H1 (cell line): ENCODE data around the gene MGARP. TPM values are rescaled to one million over a fixed set of nuclear protein-coding genes. Genes with fewer than 3 reads are reported as not detected.

Source experiments
- CTCF ChIA-PET: fragments of 300-600 bp; sonication (Branson Sonifier 250); formaldehyde crosslinking; loops from one replicate; lab custom pipeline; 2021; ENCODE audit not compliant: partially characterized antibody; lab: Charles Lee
- POLR2A ChIA-PET: fragments of 300-600 bp; sonication (Branson Sonifier 250); formaldehyde crosslinking; loops from one replicate; lab custom pipeline; 2021; ENCODE audit warnings: inconsistent platforms; ENCODE audit not compliant: partially characterized antibody; lab: Charles Lee
- DNase-seq, 2 experiments: peaks; one replicate each; pipeline versions ENCODE4 v3.0.0 to v3.0.0-alpha.2; 2010 to 2022; ENCODE audit warnings: low spot score in 2 of 2, low read depth in 1 of 2, mixed read lengths in 1 of 2
- FAIRE-seq: peaks from 2 replicates; lab custom pipeline; 2011; peaks lifted over from hg19 to GRCh38; lab: Jason Lieb, UNC
- H2AFZ ChIP-seq: 2 replicates; pipeline ENCODE4 v1.8.1; 2012; ENCODE audit warnings: low read length, inconsistent platforms
- H2AK5ac ChIP-seq: 2 replicates; pipeline ENCODE4 v1.6.1; 2013; ENCODE audit warnings: low read depth, low read length
- H2BK120ac ChIP-seq: replicated peaks from 2 replicates; pipeline ENCODE3; 2013; ENCODE audit warnings: low read depth, low read length, inconsistent platforms
- H2BK12ac ChIP-seq: 2 replicates; pipeline ENCODE4 v1.6.1; 2013; ENCODE audit warnings: low read depth, low read length
- H2BK15ac ChIP-seq: 2 replicates; pipeline ENCODE4 v1.6.1; 2013; ENCODE audit warnings: low read length
- H2BK20ac ChIP-seq: 2 replicates; pipeline ENCODE4 v1.6.1; 2013; ENCODE audit warnings: low read length
- H2BK5ac ChIP-seq: 2 replicates; pipeline ENCODE4 v1.6.1; 2013; ENCODE audit warnings: low read depth, low read length
- H3K14ac ChIP-seq: 2 replicates; pipeline ENCODE4 v1.6.1; 2013; ENCODE audit warnings: inconsistent platforms; ENCODE audit not compliant: insufficient read length
- H3K18ac ChIP-seq: 2 replicates; pipeline ENCODE4 v1.6.1; 2013; ENCODE audit warnings: low read length; ENCODE audit errors: extremely low read depth
- H3K23ac ChIP-seq: 2 replicates; pipeline ENCODE4 v1.6.1; 2013; ENCODE audit warnings: inconsistent platforms; ENCODE audit not compliant: insufficient read length
- H3K23me2 ChIP-seq: 2 replicates; pipeline ENCODE4 v1.6.1; 2013; ENCODE audit warnings: low read depth, low read length
- H3K27ac ChIP-seq: 2 replicates; pipeline ENCODE4 v1.6.1; 2011; ENCODE audit warnings: low read depth, low read length, inconsistent platforms
- H3K27me3 ChIP-seq, 4 experiments: replicated peaks in 1 of 4; 1 replicate in 1 of 4; 2 replicates in 3 of 4; pipeline versions ENCODE4 v1.6.1 to v1.8.1; 2011 to 2013; ENCODE audit warnings: low read length in 3 of 4, mild to moderate bottlenecking in 3 of 4, inconsistent platforms in 2 of 4, mixed read lengths in 2 of 4, moderate library complexity in 1 of 4; ENCODE audit not compliant: control insufficient read depth in 3 of 4, insufficient read depth in 3 of 4; ENCODE audit errors: extremely low read depth in 1 of 4
- H3K36me3 ChIP-seq, 4 experiments: 2 replicates each; pipeline versions ENCODE4 v1.6.1 to v1.8.1; 2011 to 2013; ENCODE audit warnings: mild to moderate bottlenecking in 4 of 4, low read length in 3 of 4, moderate library complexity in 2 of 4, control low read depth in 1 of 4, inconsistent platforms in 1 of 4; ENCODE audit not compliant: insufficient read depth in 4 of 4, control insufficient read depth in 2 of 4
- H3K4ac ChIP-seq: replicated peaks from 2 replicates; pipeline ENCODE3; 2013; ENCODE audit warnings: low read length, low read depth, mixed read lengths, inconsistent platforms; ENCODE audit not compliant: insufficient read length
- H3K4me1 ChIP-seq, 4 experiments: replicated peaks in 1 of 4; 1 replicate in 1 of 4; 2 replicates in 3 of 4; pipeline versions ENCODE4 v1.6.1 to v1.8.1; 2011 to 2013; ENCODE audit warnings: low read length in 3 of 4, inconsistent platforms in 2 of 4, mixed read lengths in 1 of 4; ENCODE audit not compliant: insufficient read depth in 4 of 4, control insufficient read depth in 3 of 4
- H3K4me2 ChIP-seq, 2 experiments: 2 replicates each; pipeline versions ENCODE4 v1.6.1 to v1.8.1; 2011 to 2013; ENCODE audit warnings: low read depth in 2 of 2, low read length in 2 of 2, control low read depth in 1 of 2, inconsistent platforms in 1 of 2, mild to moderate bottlenecking in 1 of 2; ENCODE audit not compliant: insufficient read depth in 1 of 2
- H3K4me3 ChIP-seq, 4 experiments: fragments of 200-600, 300-600 bp in 1 of 4; sonication (generic), shearing (Covaris generic), sonication (Bioruptor Twin) in 1 of 4; 2 replicates each; pipeline versions ENCODE4 v1.5.1 to v1.8.1; 2011 to 2016; ENCODE audit warnings: low read length in 4 of 4, low read depth in 3 of 4, control low read depth in 2 of 4, inconsistent platforms in 2 of 4, mild to moderate bottlenecking in 2 of 4, mixed read lengths in 1 of 4, moderate library complexity in 1 of 4; ENCODE audit not compliant: insufficient read depth in 2 of 4; ENCODE audit errors: extremely low read depth in 1 of 4
- H3K56ac ChIP-seq: replicated peaks from 2 replicates; pipeline ENCODE3; 2013; ENCODE audit warnings: low read depth, mild to moderate bottlenecking, mixed read lengths, low read length, inconsistent platforms; ENCODE audit not compliant: insufficient read length
- H3K79me1 ChIP-seq: 2 replicates; pipeline ENCODE4 v1.6.1; 2013; ENCODE audit warnings: low read depth, low read length, control low read depth
- H3K79me2 ChIP-seq, 2 experiments: 2 replicates each; pipeline versions ENCODE4 v1.6.1 to v1.8.1; 2012 to 2013; ENCODE audit warnings: low read length in 2 of 2, mild to moderate bottlenecking in 2 of 2, inconsistent platforms in 1 of 2; ENCODE audit not compliant: insufficient read depth in 2 of 2, control insufficient read depth in 1 of 2
- H3K9ac ChIP-seq, 4 experiments: replicated peaks in 1 of 4; 1 replicate in 1 of 4; 2 replicates in 3 of 4; pipeline versions ENCODE4 v1.6.1 to v1.8.1; 2011 to 2013; ENCODE audit warnings: low read depth in 3 of 4, low read length in 3 of 4, control low read depth in 2 of 4, mild to moderate bottlenecking in 2 of 4, moderate library complexity in 2 of 4, inconsistent platforms in 1 of 4; ENCODE audit errors: extremely low read depth in 1 of 4
- H3K9me3 ChIP-seq, 2 experiments: 2 replicates each; pipeline versions ENCODE4 v1.6.1 to v1.8.1; 2012 to 2013; ENCODE audit warnings: mild to moderate bottlenecking in 2 of 2, moderate library complexity in 2 of 2, control low read depth in 1 of 2, inconsistent platforms in 1 of 2, low read depth in 1 of 2, low read length in 1 of 2, mixed read lengths in 1 of 2; ENCODE audit not compliant: insufficient read depth in 2 of 2
- H4K20me1 ChIP-seq, 2 experiments: replicated peaks in 1 of 2; 2 replicates each; pipeline versions ENCODE3 to v1.8.1; 2011 to 2013; ENCODE audit warnings: inconsistent platforms in 2 of 2, low read length in 2 of 2, mild to moderate bottlenecking in 1 of 2; ENCODE audit not compliant: insufficient read depth in 2 of 2, control insufficient read depth in 1 of 2
- H4K5ac ChIP-seq: 2 replicates; pipeline ENCODE4 v1.6.1; 2013; ENCODE audit warnings: low read length, low read depth, mixed read lengths, inconsistent platforms; ENCODE audit not compliant: insufficient read length
- H4K8ac ChIP-seq: 2 replicates; pipeline ENCODE4 v1.8.0; 2013; ENCODE audit warnings: mild to moderate bottlenecking, moderate library complexity, low read length, inconsistent platforms; ENCODE audit not compliant: insufficient read depth; ENCODE audit errors: extremely low read depth
- H4K91ac ChIP-seq: replicated peaks from 2 replicates; pipeline ENCODE3; 2013; ENCODE audit warnings: low read length, mixed read lengths, inconsistent platforms; ENCODE audit not compliant: insufficient read length
- CBX5 ChIP-seq: fragments of 300-800, 300-1000 bp; sonication (generic); IDR thresholded peaks from 2 replicates; pipeline ENCODE4 v1.7.1; 2016; ENCODE audit warnings: antibody characterized with exemption, low read length, low read depth
- TAF7 ChIP-seq: optimal IDR thresholded peaks from 2 replicates; pipeline ENCODE3; 2011; ENCODE audit warnings: low read depth, mild to moderate bottlenecking, inconsistent platforms, low read length, moderate library complexity, borderline replicate concordance
- WGBS, 2 experiments: shearing (Covaris generic) in 1 of 2; methylation state at CpG; one replicate each; pipeline versions ENCODE4 v1.1.6 to v1.1.7; 2013 to 2015; ENCODE audit warnings: low lambda C conversion rate in 2 of 2, mixed read lengths in 2 of 2, inconsistent platforms in 1 of 2, low coverage in 1 of 2, missing lambda C conversion rate in 1 of 2; ENCODE audit not compliant: insufficient replicate concordance in 2 of 2, insufficient coverage in 1 of 2, insufficient read length in 1 of 2; ENCODE audit errors: extremely low coverage in 1 of 2, missing lambda C conversion rate in 1 of 2; 5-methylcytosine and 5-hydroxymethylcytosine counted together
- polyA plus RNA-seq, 7 experiments: library from polyadenylated mRNA; depleted of rRNA in 3 of 7; stranded (reverse) in 5 of 7; unstranded in 2 of 7; fragments of >200 nt in 5 of 7; fragments of 200-250 nt in 2 of 7; gene quantifications; 1 replicate in 5 of 7; 2 replicates in 1 of 7; 4 replicates in 1 of 7; pipeline versions ENCODE4 v1.2.1 to v1.2.3, GENCODE V29; 2011 to 2013; ENCODE audit warnings: missing spikeins in 2 of 7, mixed read lengths in 2 of 7
- total RNA-seq: library from RNA; stranded (reverse); fragmentation: NEBNext Ultra II Directional; extraction: Animal tissue kit (Norgen Biotek cat#: 25700); gene quantifications from 2 replicates; pipeline ENCODE4 v1.2.1, GENCODE V29; 2021

MGARP gene
- total and polyA plus RNA-seq, 2 of the 8 experiments (the other 6 are each of a cell fraction or from before 2014, with no cell fraction given) = 2.8 to 4.5 TPM

DNA sequence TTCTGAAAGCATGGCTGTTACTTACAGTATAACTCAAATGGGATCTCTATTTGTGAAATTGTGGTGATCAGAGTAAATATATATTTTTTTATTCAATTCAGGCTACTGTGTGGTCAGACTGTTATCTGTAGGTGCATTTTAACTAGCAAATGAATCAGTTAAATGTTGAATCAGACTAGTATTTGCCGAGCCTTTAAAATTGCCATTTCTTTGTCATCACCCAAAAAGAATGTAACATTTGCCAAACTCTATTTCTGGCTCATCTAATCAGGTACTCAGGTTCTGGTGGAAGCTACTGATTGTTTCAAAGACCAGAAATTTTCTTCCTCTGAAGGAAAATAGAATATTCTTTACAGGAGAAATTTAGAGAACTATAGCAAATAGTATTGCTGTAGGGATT lies 19.5 kb upstream of the MGARP start:
- H2BK12ac ChIP-seq = no peak overlapping the region
- H3K23me2 ChIP-seq = peaks cover 11% of the 10 kb centered on the region
- H2AFZ ChIP-seq = no peak overlapping the region
- H2BK15ac ChIP-seq = no peak overlapping the region
- no peak for DNase-seq
- peak overlapping the region in 1 of 4 experiments; percentile 94; a peak in 2 of 8 replicates for H3K4me3 ChIP-seq
- no peak overlapping the region for H2AK5ac ChIP-seq
- H3K4me2 ChIP-seq = peak overlapping the region; percentile 77 to 99; a peak in 3 of 4 replicates
- no peaks in the 10 kb centered on the region for H3K79me1 ChIP-seq
- H2BK120ac ChIP-seq = no peak overlapping the region
- H3K9me3 ChIP-seq = peaks cover 0 to under 1% of the 10 kb centered on the region in 2 experiments; a peak in 3 of 4 replicates
- H3K27me3 ChIP-seq = no peaks in the 10 kb centered on the region
- no peak overlapping the region for H3K23ac ChIP-seq
- POLR2A ChIA-PET = interaction anchor here (0.9 to 3.5 kb wide), 6 partner anchors 14 to 250 kb away, joined by 3 to 31 read pairs (median 8); partner anchors contain the start of gene ELF2
- WGBS, 2 experiments = 92% methylated on average over 1 of the region's 1 CpG; no CpG with 5 or more reads in 1 of the 2 experiments
- peaks cover 22 to 50% of the 10 kb centered on the region in 2 experiments for H3K79me2 ChIP-seq
- H2BK20ac ChIP-seq = no peak overlapping the region
- no peak overlapping the region for H3K18ac ChIP-seq
- no peak overlapping the region for H3K9ac ChIP-seq
- no peak overlapping the region for H4K91ac ChIP-seq
- H2BK5ac ChIP-seq = no peak overlapping the region
- no peak overlapping the region for H3K27ac ChIP-seq
- CTCF ChIA-PET = interaction anchor here (1.0 to 3.5 kb wide), 7 partner anchors 10 to 269 kb away, joined by 3 to 19 read pairs (median 4); no protein-coding TSS in a partner anchor
- H3K14ac ChIP-seq = no peak overlapping the region
- H4K8ac ChIP-seq = no peak overlapping the region
- H3K36me3 ChIP-seq = peaks cover 0 to 8% (median 2%) of the 10 kb centered on the region in 4 experiments; a peak in 2 of 8 replicates
- no peak overlapping the region for H4K5ac ChIP-seq
- no peak for FAIRE-seq
- no peak overlapping the region for H3K4ac ChIP-seq
- H3K56ac ChIP-seq = no peak overlapping the region
- H3K4me1 ChIP-seq = peaks cover 0 to 2% (median under 1%) of the 10 kb centered on the region in 4 experiments; a peak in 2 of 7 replicates
- peaks cover 0 to 4% of the 10 kb centered on the region in 2 experiments for H4K20me1 ChIP-seq
- no peak for TF ChIP-seq TAF7
- no peak for TF ChIP-seq CBX5
